ENCODE results near the gene TTC21B.

GRCh38 chr2:165889798-165890197, 63.8 kb downstream of the TTC21B start:
- TF ChIP-seq POLR2AphosphoS5 (IDR thresholded peaks at IDR 0.05) = no peak
- TF ChIP-seq POLR2A (IDR thresholded peaks at IDR 0.05; ENCODE audit: low read depth) = no peak
- TF ChIP-seq, protein P1, sequence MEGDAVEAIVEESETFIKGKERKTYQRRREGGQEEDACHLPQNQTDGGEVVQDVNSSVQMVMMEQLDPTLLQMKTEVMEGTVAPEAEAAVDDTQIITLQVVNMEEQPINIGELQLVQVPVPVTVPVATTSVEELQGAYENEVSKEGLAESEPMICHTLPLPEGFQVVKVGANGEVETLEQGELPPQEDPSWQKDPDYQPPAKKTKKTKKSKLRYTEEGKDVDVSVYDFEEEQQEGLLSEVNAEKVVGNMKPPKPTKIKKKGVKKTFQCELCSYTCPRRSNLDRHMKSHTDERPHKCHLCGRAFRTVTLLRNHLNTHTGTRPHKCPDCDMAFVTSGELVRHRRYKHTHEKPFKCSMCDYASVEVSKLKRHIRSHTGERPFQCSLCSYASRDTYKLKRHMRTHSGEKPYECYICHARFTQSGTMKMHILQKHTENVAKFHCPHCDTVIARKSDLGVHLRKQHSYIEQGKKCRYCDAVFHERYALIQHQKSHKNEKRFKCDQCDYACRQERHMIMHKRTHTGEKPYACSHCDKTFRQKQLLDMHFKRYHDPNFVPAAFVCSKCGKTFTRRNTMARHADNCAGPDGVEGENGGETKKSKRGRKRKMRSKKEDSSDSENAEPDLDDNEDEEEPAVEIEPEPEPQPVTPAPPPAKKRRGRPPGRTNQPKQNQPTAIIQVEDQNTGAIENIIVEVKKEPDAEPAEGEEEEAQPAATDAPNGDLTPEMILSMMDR (IDR thresholded peaks at IDR 0.05) = no peak
- TF ChIP-seq EP300 (IDR thresholded peaks at IDR 0.05) = no peak
